GM12878 (cell line): Measurements from ENCODE around the gene PPP2R5C. TPM values are rescaled to one million over a fixed set of nuclear protein-coding genes. Genes with fewer than 3 reads are reported as not detected.

ENCODE experiments used
- ATAC-seq: fragments of 200-7000 bp; cut with Tn5 transposase; 3 replicates; pipeline ENCODE4 v1.9.1; 2020; ENCODE audit warnings: mild to moderate bottlenecking, moderate library complexity
- BruUV-seq: library from RNA; stranded (reverse); fragments of 400-500 nt; replicated peaks from 2 replicates; lab custom pipeline; 2021; lab: Mats Ljungman, UMichigan
- CTCF ChIA-PET: fragments of 300-600 bp; sonication (Branson Sonifier 250); formaldehyde crosslinking; extraction: SDS; loops from one replicate; lab custom pipeline; 2021; ENCODE audit warnings: inconsistent platforms; lab: Yijun Ruan, JAX
- POLR2A ChIA-PET: fragments of 350-600 bp; formaldehyde crosslinking; extraction: SDS; loops from one replicate; lab custom pipeline; 2021; ENCODE audit warnings: inconsistent platforms; lab: Charles Lee
- RAD21 ChIA-PET: fragments of 300-600 bp; sonication (Branson Sonifier 250); formaldehyde crosslinking; loops from one replicate; lab custom pipeline; 2023; ENCODE audit warnings: antibody characterized with exemption; ENCODE audit not compliant: unreplicated experiment; lab: Charles Lee
- SMC1A ChIA-PET: fragments of 300-600 bp; sonication (Branson Sonifier 250); formaldehyde crosslinking; loops from one replicate; lab custom pipeline; 2023; ENCODE audit not compliant: unreplicated experiment, uncharacterized antibody; lab: Charles Lee
- DNase-seq: peaks from one replicate; pipeline ENCODE4 v3.0.0-alpha.2; 2011; ENCODE audit warnings: low read depth, low spot score
- FAIRE-seq: peaks from 3 replicates; lab custom pipeline; 2011; peaks lifted over from hg19 to GRCh38; lab: Jason Lieb, UNC
- H2AFZ ChIP-seq: 2 replicates; pipeline ENCODE4 v1.6.0; 2011; ENCODE audit warnings: low read depth, low read length, control low read depth; ENCODE audit not compliant: control insufficient read depth
- H3K27ac ChIP-seq: 2 replicates; pipeline ENCODE4 v1.5.1; 2011; ENCODE audit warnings: control low read depth; ENCODE audit not compliant: control insufficient read depth, insufficient read depth
- H3K27me3 ChIP-seq, 2 experiments: replicated peaks in 1 of 2; 2 replicates each; pipeline versions ENCODE4 v1.6.0 to v1.6.1; 2011; ENCODE audit warnings: low read length in 1 of 2; ENCODE audit not compliant: control insufficient read depth in 2 of 2, insufficient read depth in 2 of 2
- H3K36me3 ChIP-seq, 2 experiments: 2 replicates each; pipeline ENCODE4 v1.5.1; 2011; ENCODE audit warnings: low read length in 1 of 2; ENCODE audit not compliant: control insufficient read depth in 2 of 2, insufficient read depth in 2 of 2
- H3K4me1 ChIP-seq: 2 replicates; pipeline ENCODE4 v1.6.1; 2011; ENCODE audit warnings: mild to moderate bottlenecking, low read length, moderate library complexity, mixed read lengths; ENCODE audit not compliant: control insufficient read depth, insufficient read depth
- H3K4me2 ChIP-seq: 2 replicates; pipeline ENCODE4 v1.6.0; 2011; ENCODE audit warnings: control low read depth; ENCODE audit not compliant: control insufficient read depth, insufficient read depth
- H3K4me3 ChIP-seq: fragments of 200-600 bp; sonication (generic); 2 replicates; pipeline ENCODE4 v1.5.1; 2016
- H3K79me2 ChIP-seq: 2 replicates; pipeline ENCODE4 v1.6.0; 2011; ENCODE audit warnings: low read length; ENCODE audit not compliant: control insufficient read depth, insufficient read depth
- H3K9ac ChIP-seq: 2 replicates; pipeline ENCODE4 v1.8.0; 2011; ENCODE audit warnings: low read length, control low read depth, mixed read lengths; ENCODE audit not compliant: control insufficient read depth, insufficient read depth
- H3K9me3 ChIP-seq: replicated peaks from 3 replicates; pipeline ENCODE4 v1.5.1; 2011; ENCODE audit warnings: mild to moderate bottlenecking, low read length; ENCODE audit not compliant: control insufficient read depth, insufficient read depth
- H4K20me1 ChIP-seq: 2 replicates; pipeline ENCODE4 v1.6.0; 2011; ENCODE audit not compliant: control insufficient read depth, insufficient read depth
- BCL11A ChIP-seq: IDR thresholded peaks from 2 replicates; pipeline ENCODE4 v1.6.1; 2011; ENCODE audit warnings: low read depth, low read length
- CTCF ChIP-seq, 3 experiments: IDR thresholded peaks in 2 of 3; conservative IDR thresholded peaks in 1 of 3; 2 replicates each; pipeline ENCODE4 v1.5.1; 2011; ENCODE audit warnings: low read depth in 3 of 3, low read length in 3 of 3, mild to moderate bottlenecking in 3 of 3, control low read depth in 2 of 3, moderate library complexity in 2 of 3, inconsistent platforms in 1 of 3, mixed read lengths in 1 of 3; ENCODE audit not compliant: control insufficient read depth in 2 of 3, insufficient read depth in 1 of 3; ENCODE audit errors: extremely low read depth in 1 of 3
- E2F8 ChIP-seq: fragments of 450-650 bp; IDR thresholded peaks from 2 replicates; pipeline ENCODE4 v1.6.1; 2018; ENCODE audit warnings: mild to moderate bottlenecking, low read depth, moderate library complexity; ENCODE audit not compliant: partially characterized antibody
- NRF1 ChIP-seq: conservative IDR thresholded peaks from 2 replicates; pipeline ENCODE4 v1.6.1; 2011; ENCODE audit warnings: mild to moderate bottlenecking, low read depth, low read length, improper control_type of control experiment
- RELB ChIP-seq: fragments of 450-650 bp; IDR thresholded peaks from 2 replicates; pipeline ENCODE4 v1.6.1; 2017; ENCODE audit warnings: low read depth, mild to moderate bottlenecking, moderate library complexity
- ZBTB40 ChIP-seq: fragments of 450-650 bp; IDR thresholded peaks from 2 replicates; pipeline ENCODE4 v1.6.1; 2016; ENCODE audit warnings: mild to moderate bottlenecking, moderate library complexity, borderline replicate concordance
- WGBS: methylation state at CpG from one replicate; pipeline ENCODE4 v1.1.6; 2016; ENCODE audit warnings: low lambda C conversion rate; ENCODE audit not compliant: insufficient replicate concordance, insufficient coverage; ENCODE audit errors: missing lambda C conversion rate; 5-methylcytosine and 5-hydroxymethylcytosine counted together
- in situ Hi-C: fragments of 300-500 bp; cut with MboI; formaldehyde crosslinking; loops from 9 replicates; pipeline ENCODE4 v1.14.3; 2018; ENCODE audit warnings: mixed read lengths
- intact Hi-C: fragments of 100-400 bp; cut with micrococcal nuclease; formaldehyde crosslinking; loops from one replicate; pipeline ENCODE4 v1.14.2; 2022; ENCODE audit not compliant: unreplicated experiment
- polyA plus RNA-seq, 11 experiments: library from polyadenylated mRNA; depleted of rRNA in 4 of 11; unstranded in 6 of 11; stranded (reverse) in 5 of 11; fragments of >200 nt; fragmentation: Nextera tagmentation in 4 of 11; fragmentation: Illumina TruSeq in 1 of 11; extraction: Ambion mirVana in 4 of 11; extraction: Trizol in 1 of 11; gene quantifications; 1 replicate in 1 of 11; 2 replicates in 10 of 11; pipeline versions ENCODE4 v1.2.1 to v1.2.3, GENCODE V29; 2011 to 2016; ENCODE audit warnings: inconsistent platforms in 2 of 11, missing spikeins in 2 of 11, low read depth in 1 of 11
- total RNA-seq, 4 experiments: library from RNA; depleted of rRNA in 3 of 4; stranded (reverse); fragments of >200 nt in 3 of 4; fragmentation: Illumina TruSeq in 1 of 4; extraction: Trizol in 1 of 4; gene quantifications; 2 replicates each; pipeline versions ENCODE4 v1.2.1 to v1.2.3, GENCODE V29; 2013 to 2021

The PPP2R5C gene
- total and polyA plus RNA-seq, 10 of the 15 experiments (the other 5 are each of a cell fraction or from before 2014, with no cell fraction given) = 106 to 199 (median 144) TPM

- H3K27ac ChIP-seq = no peak overlapping the region
- no peak overlapping the region for H3K4me3 ChIP-seq
- peaks cover 9% of the 10 kb centered on the region for H3K4me1 ChIP-seq
- H3K36me3 ChIP-seq = 0 out of 4 replicates have a peak, but pooled peaks cover 0 to 1% of the 10 kb centered on the region in 2 experiments
- H4K20me1 ChIP-seq = no peaks in the 10 kb centered on the region
- no peaks in the 10 kb centered on the region for H3K27me3 ChIP-seq
- ChIA-PET SMC1A (interaction anchor here (0.6 to 1.6 kb wide), 3 partner anchors 11 to 62 kb away, joined by 3 to 4 read pairs (median 4); no protein-coding TSS in a partner anchor), CTCF (interaction anchor here (1.2 kb wide), 1 partner anchor 99 kb away, joined by 3 read pairs; no protein-coding TSS in a partner anchor), POLR2A (no interaction called here), RAD21 (no interaction called here)
- ATAC-seq (no peak), DNase-seq (no peak), FAIRE-seq (no peak)
- no peaks in the 10 kb centered on the region for H3K9me3 ChIP-seq
- WGBS = 80% methylated on average over 6 of the region's 6 CpGs
- H3K4me2 ChIP-seq = no peak overlapping the region
- peaks cover 34% of the 10 kb centered on the region for H3K79me2 ChIP-seq
- intact Hi-C loops (no loop called here), in situ Hi-C loops (no loop called here)
- no peak overlapping the region for H2AFZ ChIP-seq
- no TSS peak for BruUV-seq
- no peak overlapping the region for H3K9ac ChIP-seq
- TF ChIP-seq RELB = no peak
- TF ChIP-seq E2F8 = no peak
- no peak for TF ChIP-seq BCL11A
- no peak for TF ChIP-seq NRF1
- TF ChIP-seq CTCF (IDR thresholded peaks at IDR 0.05 in 2 of 3, conservative IDR thresholded peaks at IDR 0.05 in 1 of 3; ENCODE audit: control insufficient read depth in 2 of 3, extremely low read depth in 1 of 3, insufficient read depth in 1 of 3, low read depth in 3 of 3, low read length in 3 of 3) = no peak
- no peak for TF ChIP-seq ZBTB40
Measured at GRCh38 chr14:101870273-101870939, 108.9 kb downstream of the PPP2R5C start.
